ENCODE data around the gene TMEM98.

DNA sequence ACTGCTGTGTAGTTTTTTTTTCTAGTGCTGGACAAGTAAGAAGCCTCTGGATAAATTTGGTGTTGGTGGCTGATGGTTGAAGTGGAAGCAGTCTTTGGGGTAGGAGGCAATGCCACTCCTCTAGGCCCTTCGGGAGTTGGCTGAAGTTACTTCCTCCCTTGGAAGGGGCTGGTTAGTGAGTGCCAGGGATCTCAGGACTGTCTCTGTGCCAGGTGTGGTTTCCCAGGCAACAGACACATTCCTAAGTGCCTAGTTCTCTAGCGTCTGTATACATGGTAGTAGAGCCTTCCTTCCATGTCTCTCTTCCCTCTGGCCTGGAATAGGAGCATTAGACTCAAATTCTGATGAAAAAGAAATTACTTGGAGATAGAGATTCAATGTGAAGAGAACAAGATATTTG is 15.3 kb downstream of the TMEM98 start:
- no peak for TF ChIP-seq RAD21 (IDR thresholded peaks at IDR 0.05; ENCODE audit: low read depth)
- no peak for TF ChIP-seq FOXM1 (IDR thresholded peaks at IDR 0.05; ENCODE audit: borderline replicate concordance, low read depth)
- TF ChIP-seq CREB1 (IDR thresholded peaks at IDR 0.05; ENCODE audit: low read depth): no peak
- TF ChIP-seq TAF1 (IDR thresholded peaks at IDR 0.05; ENCODE audit: low read depth): no peak
- no peak for TF ChIP-seq CEBPB (IDR thresholded peaks at IDR 0.05)
